Mesodermal cell (in vitro differentiated cells): Measurements from ENCODE around the gene DNAH6.

ENCODE experiments used
- H3K27ac ChIP-seq: 2 replicates; pipeline ENCODE4 v1.7.0; 2013; ENCODE audit warnings: mild to moderate bottlenecking, low read depth, low read length, moderate library complexity; ENCODE audit not compliant: severe bottlenecking
- H3K36me3 ChIP-seq: 2 replicates; pipeline ENCODE4 v1.7.1; 2013; ENCODE audit warnings: mild to moderate bottlenecking, low read length, moderate library complexity; ENCODE audit not compliant: control insufficient read depth, insufficient read depth
- H3K4me1 ChIP-seq: one replicate; pipeline ENCODE4 v1.7.1; 2013; ENCODE audit warnings: mild to moderate bottlenecking, low read length; ENCODE audit not compliant: insufficient read depth, control insufficient read depth, poor library complexity, severe bottlenecking
- H3K4me3 ChIP-seq: 2 replicates; pipeline ENCODE4 v1.7.0; 2013; ENCODE audit warnings: low read length, control low read depth, mild to moderate bottlenecking; ENCODE audit not compliant: insufficient read depth, poor library complexity, severe bottlenecking; ENCODE audit errors: extremely low read depth
- H3K9me3 ChIP-seq: 2 replicates; pipeline ENCODE4 v1.7.1; 2013; ENCODE audit warnings: mild to moderate bottlenecking, low read length, moderate library complexity; ENCODE audit not compliant: control insufficient read depth
- WGBS, 2 experiments: methylation state at CpG; one replicate each; pipeline ENCODE4 v1.1.5; 2013; ENCODE audit warnings: missing lambda C conversion rate in 2 of 2; ENCODE audit not compliant: insufficient coverage in 2 of 2; 5-methylcytosine and 5-hydroxymethylcytosine counted together

The DNAH6 gene

GRCh38 chr2:84851876-84852275, 335.6 kb downstream of the DNAH6 start:
- no peaks in the 10 kb centered on the region for H3K4me1 ChIP-seq
- H3K4me3 ChIP-seq, result no peak overlapping the region
- H3K36me3 ChIP-seq, result no peaks in the 10 kb centered on the region
- H3K27ac ChIP-seq, result no peak overlapping the region
- WGBS, 2 experiments, result no CpG with 5 or more reads among the region's 3 CpGs
- peaks cover 8% of the 10 kb centered on the region for H3K9me3 ChIP-seq

DNA sequence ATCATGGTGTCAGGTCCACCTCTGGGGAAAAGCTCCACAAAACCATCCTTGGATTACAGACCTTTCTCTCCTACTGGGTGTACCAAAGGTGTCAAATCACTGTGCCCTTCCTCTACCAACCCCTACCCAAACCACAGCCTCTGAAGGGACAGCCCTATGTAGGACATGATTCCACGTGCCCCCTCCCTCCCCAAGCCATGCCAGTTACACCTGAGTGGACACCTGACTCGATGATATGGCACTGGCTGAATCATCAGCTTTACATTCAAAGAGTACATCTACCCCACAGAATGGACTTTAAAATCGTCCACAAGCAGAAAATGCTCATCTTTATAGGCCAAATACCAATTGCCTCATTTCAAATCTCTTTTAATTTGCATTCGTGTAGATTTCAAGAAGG, 338.6 kb downstream of the DNAH6 start:
- H3K4me3 ChIP-seq, result no peak overlapping the region
- H3K27ac ChIP-seq, result no peak overlapping the region
- H3K36me3 ChIP-seq, result no peaks in the 10 kb centered on the region
- H3K9me3 ChIP-seq, result peaks cover 8% of the 10 kb centered on the region
- H3K4me1 ChIP-seq, result no peaks in the 10 kb centered on the region
- 79% methylated on average over 2 to 3 of the region's 4 CpGs for WGBS, 2 experiments

GRCh38 chr2:84855731-84856130, 339.4 kb downstream of the DNAH6 start:
- Histone ChIP-seq H3K27ac (no peak overlapping the region), H3K9me3 (peaks cover 8% of the 10 kb centered on the region), H3K36me3 (no peaks in the 10 kb centered on the region), H3K4me1 (no peaks in the 10 kb centered on the region), H3K4me3 (no peak overlapping the region)
- WGBS, 2 experiments, result 12 to 20% methylated on average over 1 to 3 of the region's 11 CpGs

GRCh38 chr2:84856787-84857186, 340.5 kb downstream of the DNAH6 start:
- WGBS, 2 experiments, result 70 to 87% methylated on average over 2 to 3 of the region's 6 CpGs
- H3K36me3 ChIP-seq, result no peaks in the 10 kb centered on the region
- no peak overlapping the region for H3K4me3 ChIP-seq
- H3K4me1 ChIP-seq, result no peaks in the 10 kb centered on the region
- H3K9me3 ChIP-seq, result peaks cover 8% of the 10 kb centered on the region
- no peak overlapping the region for H3K27ac ChIP-seq

DNA sequence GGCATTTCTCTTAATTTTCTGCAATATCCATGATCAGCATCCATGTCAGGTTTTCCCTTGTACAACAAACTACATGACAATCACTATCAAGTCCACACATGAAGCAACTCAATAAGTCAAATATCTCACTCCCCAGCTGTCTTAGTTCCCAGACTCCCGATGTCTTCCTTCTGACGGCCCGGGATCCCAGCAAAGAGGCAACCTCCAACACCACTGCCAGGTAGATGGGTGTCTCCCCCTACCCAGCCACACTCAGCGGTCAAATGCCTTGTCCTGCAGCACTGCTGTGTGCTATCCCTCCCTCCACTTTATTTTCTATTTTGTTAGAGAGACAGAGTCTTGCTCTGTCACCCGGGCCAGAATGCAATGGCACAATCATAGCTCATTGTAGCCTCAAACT, 341.3 kb downstream of the DNAH6 start:
- Histone ChIP-seq H3K4me1 (no peaks in the 10 kb centered on the region), H3K36me3 (no peaks in the 10 kb centered on the region), H3K4me3 (no peak overlapping the region), H3K9me3 (peaks cover 8% of the 10 kb centered on the region), H3K27ac (no peak overlapping the region)
- 90 to 94% methylated on average over 5 of the region's 5 CpGs for WGBS, 2 experiments

GRCh38 chr2:84858123-84858522, 341.8 kb downstream of the DNAH6 start:
- peaks cover 4% of the 10 kb centered on the region for H3K9me3 ChIP-seq
- H3K4me1 ChIP-seq, result no peaks in the 10 kb centered on the region
- no peaks in the 10 kb centered on the region for H3K36me3 ChIP-seq
- 41 to 71% methylated on average over 1 to 3 of the region's 3 CpGs for WGBS, 2 experiments
- H3K27ac ChIP-seq, result no peak overlapping the region
- no peak overlapping the region for H3K4me3 ChIP-seq

GRCh38 chr2:84858937-84859336, 342.6 kb downstream of the DNAH6 start:
- 60% methylated on average over 1 of the region's 3 CpGs; no CpG with 5 or more reads in 1 of the 2 experiments for WGBS, 2 experiments
- Histone ChIP-seq H3K4me1 (no peaks in the 10 kb centered on the region), H3K27ac (no peak overlapping the region), H3K4me3 (no peak overlapping the region), H3K36me3 (no peaks in the 10 kb centered on the region), H3K9me3 (no peaks in the 10 kb centered on the region)

- no peak overlapping the region for H3K27ac ChIP-seq
- H3K9me3 ChIP-seq, result no peaks in the 10 kb centered on the region
- 90 to 91% methylated on average over 5 of the region's 6 CpGs for WGBS, 2 experiments
These were observed 345.2 kb downstream of the DNAH6 start for GRCh38 chr2:84861539-84861938.

GRCh38 chr2:84862006-84862405, 345.7 kb downstream of the DNAH6 start:
- Histone ChIP-seq H3K9me3 (no peaks in the 10 kb centered on the region), H3K27ac (no peak overlapping the region), H3K36me3 (no peaks in the 10 kb centered on the region), H3K4me3 (no peak overlapping the region), H3K4me1 (no peaks in the 10 kb centered on the region)
- 70 to 82% methylated on average over 4 of the region's 6 CpGs for WGBS, 2 experiments

More at GRCh38 chr2:84861539-84861938, 345.2 kb downstream of the DNAH6 start:
- no peaks in the 10 kb centered on the region for H3K4me1 ChIP-seq
- H3K36me3 ChIP-seq, result no peaks in the 10 kb centered on the region
- no peak overlapping the region for H3K4me3 ChIP-seq

GRCh38 chr2:84865181-84865783, 349.0 kb downstream of the DNAH6 start:
- 90 to 93% methylated on average over 4 to 5 of the region's 6 CpGs for WGBS, 2 experiments
- Histone ChIP-seq H3K9me3 (no peaks in the 10 kb centered on the region), H3K36me3 (no peaks in the 10 kb centered on the region), H3K4me1 (no peaks in the 10 kb centered on the region), H3K4me3 (no peak overlapping the region), H3K27ac (no peak overlapping the region)

- H3K27ac ChIP-seq, result no peak overlapping the region
- no peaks in the 10 kb centered on the region for H3K36me3 ChIP-seq
- no peaks in the 10 kb centered on the region for H3K4me1 ChIP-seq
- H3K9me3 ChIP-seq, result no peaks in the 10 kb centered on the region
- no peak overlapping the region for H3K4me3 ChIP-seq
- 90 to 100% methylated on average over 1 to 3 of the region's 3 CpGs for WGBS, 2 experiments
These were observed 349.8 kb downstream of the DNAH6 start for GRCh38 chr2:84866122-84866521.
